Stimulated activated CD4-positive, alpha-beta T cell treated with anti-CD3 and anti-CD28 coated beads, Interleukin-1b, Interleukin-23, amount 100 ng/mL, for 48 hours (primary cell): ENCODE results near the gene DNAJC21.
"Not testable (repeated sequence)": the region's sequence is repeated elsewhere in the genome, so short reads cannot be mapped to it uniquely, and the experiment has no call there.

Experiments
- DNase-seq: peaks from one replicate; pipeline ENCODE4 v3.0.0-alpha.2; 2020

Gene DNAJC21

GRCh38 chr5:34929134-34929719 is at the start of gene DNAJC21:
Gene DNAJC21 (plus strand): TSS chr5:34929559. CDS start chr5:34929820, 261 bp downstream.
- DNase-seq: peak; percentile 98

DNA sequence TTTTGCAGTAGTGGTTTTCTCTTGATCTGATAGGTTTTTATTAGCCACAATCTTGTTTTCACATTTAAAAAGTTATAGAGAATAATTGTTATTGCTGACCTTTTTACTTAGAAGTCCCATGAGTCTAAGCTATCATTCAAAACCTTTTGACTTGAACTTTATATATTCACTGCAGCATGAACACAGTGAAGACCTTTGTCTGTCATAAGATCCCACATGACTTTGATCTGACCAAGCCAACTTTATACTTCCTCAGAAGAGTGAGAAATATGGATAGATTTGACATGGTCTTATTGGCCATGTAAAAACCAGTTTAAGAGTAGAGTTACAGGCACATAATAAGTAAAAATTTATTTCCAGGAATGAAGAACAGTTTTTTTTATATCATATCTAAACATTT is 48.1 kb upstream of the DNAJC21 start:
- DNase-seq: no peak

GRCh38 chr5:34886392-34887119 is 42.8 kb upstream of the DNAJC21 start:
- no peak for DNase-seq

DNA sequence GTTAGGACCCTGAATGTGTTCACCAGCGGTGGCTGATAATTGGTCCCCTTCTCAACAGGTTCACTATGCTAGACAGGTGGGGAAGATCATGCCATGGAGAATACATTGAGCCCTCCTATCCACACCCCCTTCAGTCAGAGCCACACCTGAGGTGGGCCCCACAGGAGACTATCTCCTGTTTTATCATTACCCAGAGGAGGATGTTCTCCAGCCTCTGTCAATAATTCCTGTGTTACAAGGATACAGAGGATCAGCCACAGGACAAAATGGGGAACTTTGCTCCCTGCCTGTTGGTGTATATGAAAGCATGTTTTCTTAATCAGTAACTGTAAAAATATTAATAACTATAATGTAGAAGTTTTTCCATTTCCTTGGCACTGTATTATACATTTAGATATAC is 40.0 kb upstream of the DNAJC21 start:
- no peak for DNase-seq

- DNase-seq: no peak
Observed at GRCh38 chr5:34891981-34892380, 37.4 kb upstream of the DNAJC21 start.

DNA sequence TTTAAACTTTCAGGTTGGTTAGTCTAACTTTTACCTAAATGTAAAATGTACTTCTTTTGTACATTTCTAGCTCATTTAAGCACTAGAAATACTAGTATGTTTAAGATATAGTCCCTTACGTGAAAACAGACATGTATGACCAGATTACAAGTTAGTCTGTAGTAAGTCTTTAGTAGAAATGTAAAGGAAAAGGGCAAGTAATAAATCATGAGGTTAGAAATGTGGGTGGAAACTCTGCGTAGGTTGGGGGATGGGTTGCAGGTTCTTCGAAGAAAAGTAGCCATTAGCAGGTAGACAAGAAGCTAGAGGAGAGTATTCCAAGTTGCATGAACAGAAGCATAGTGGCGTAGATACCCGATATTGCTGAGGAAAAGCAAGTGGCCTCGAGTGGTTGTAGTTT is 36.9 kb upstream of the DNAJC21 start:
- DNase-seq: no peak

DNA sequence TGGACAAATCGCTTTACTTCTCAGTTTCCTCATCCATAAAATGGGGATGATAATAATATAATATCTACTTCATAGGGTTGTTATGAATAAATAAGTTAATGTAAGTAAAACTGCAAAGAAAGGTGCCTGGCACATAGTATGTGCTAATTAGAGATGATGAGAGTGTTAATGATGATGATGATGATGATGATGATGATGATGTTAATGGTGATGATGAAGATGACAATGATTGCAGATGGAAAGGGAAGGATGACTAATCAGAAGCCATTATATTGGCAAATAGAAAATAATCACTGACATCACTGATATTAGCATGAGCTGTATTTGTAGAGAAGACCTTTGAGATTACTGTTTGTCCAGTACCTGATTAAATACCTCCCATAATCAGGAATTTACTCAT is 34.6 kb upstream of the DNAJC21 start:
- DNase-seq: no peak

DNA sequence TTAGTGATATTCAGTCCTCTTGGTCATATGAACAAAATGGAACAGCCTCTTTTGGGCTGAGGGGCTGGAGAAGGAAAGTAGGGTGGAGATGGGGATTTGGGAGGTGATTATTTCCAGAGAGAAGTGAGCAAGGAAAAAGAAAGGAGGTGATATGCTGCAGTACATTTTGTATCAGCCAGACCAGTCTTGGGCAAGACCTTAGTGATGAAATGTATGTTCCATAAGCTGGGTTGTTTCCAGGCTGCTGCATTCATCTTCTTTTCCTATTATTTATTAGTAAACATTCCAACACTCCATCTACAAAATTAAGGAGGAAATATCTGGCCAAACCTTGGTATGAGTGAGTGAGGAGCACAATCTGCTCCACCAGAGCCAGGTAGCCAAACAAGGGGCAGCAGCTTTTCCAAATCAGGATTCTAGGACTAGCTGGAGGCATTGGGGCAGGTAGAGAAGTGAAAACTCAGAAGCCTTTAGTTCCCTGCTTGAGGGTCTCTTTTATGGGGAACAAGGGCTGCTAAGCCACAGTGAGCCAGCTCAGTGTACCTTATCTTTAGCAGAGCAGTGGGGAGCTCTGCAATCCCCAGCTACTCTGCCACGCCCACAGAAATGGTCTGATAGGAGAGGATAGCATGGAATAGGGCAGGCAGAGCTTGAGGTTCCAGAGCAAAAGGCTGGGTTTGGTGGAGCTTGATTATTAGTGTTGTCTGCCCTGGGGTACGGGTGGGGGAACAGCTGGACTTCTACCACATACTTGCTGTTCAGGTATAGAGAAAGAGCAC is 33.5 kb upstream of the DNAJC21 start:
- DNase-seq: no peak

DNA sequence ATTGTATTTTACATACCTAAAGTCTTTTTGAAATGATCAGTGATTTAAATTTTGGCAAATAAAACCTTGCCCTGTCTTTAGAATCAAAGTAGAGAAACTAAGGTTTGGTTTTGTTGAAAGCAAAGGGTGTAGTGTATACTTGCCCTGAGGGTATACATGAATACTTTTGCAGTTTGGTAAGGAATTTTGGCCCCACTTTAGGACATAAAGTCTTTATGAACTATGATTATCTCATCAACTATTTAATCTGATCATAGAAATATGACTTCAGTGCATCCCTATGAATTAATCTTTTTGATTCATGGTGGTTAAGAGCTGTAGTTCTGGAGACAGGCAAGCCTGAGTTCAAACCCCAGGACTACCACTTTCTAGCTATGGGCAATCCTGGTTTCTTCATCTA is 31.7 kb upstream of the DNAJC21 start:
- DNase-seq: no peak

GRCh38 chr5:34898258-34898895 is 31.0 kb upstream of the DNAJC21 start:
- DNase-seq: peak; percentile 47

DNA sequence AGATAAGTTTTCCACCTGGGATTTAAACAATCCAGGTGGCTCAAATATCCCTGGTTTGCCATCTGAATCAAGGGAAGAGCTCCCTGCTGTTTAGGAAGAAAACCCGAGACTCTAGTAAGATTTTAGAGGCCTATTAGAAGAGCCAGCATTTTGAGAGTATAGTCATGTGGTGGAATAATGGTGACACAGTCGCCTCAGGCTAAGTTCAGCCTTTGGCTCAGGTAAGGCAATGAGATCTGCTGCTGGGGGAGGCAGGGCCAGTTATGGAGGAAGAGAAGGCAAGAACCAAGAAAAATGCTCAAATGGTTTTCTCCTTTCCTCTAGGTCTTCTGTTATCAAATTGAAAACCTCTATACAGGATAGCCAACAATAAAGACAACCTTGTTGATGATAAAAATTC is 30.3 kb upstream of the DNAJC21 start:
- no peak for DNase-seq

DNA sequence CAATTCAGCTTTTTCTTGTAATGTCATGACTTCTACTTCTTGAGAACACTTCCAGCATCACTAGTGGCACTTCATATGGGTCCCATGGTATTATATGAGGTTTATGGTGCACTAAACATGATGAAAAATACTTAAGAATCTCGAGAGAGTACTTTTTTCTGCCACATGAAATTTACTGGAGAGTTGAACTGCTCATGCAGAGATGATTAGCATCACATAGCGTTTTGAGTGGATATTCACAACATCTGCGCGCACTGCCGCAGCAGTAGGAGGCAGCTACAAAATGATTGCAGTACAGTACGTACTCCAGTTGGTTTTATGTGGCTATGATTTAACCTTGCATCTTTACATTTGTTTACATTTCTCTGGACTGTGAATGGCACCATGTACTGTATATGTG is 28.7 kb upstream of the DNAJC21 start:
- DNase-seq: no peak

- DNase-seq: no peak
Observed at GRCh38 chr5:34903260-34903659, 26.1 kb upstream of the DNAJC21 start.

- DNase-seq: no peak
Observed at GRCh38 chr5:34905564-34905963, 23.8 kb upstream of the DNAJC21 start.

GRCh38 chr5:34913072-34913471 is 16.3 kb upstream of the DNAJC21 start:
- no peak for DNase-seq

- peak; percentile 13 for DNase-seq
Observed at GRCh38 chr5:34914671-34915138, 14.7 kb upstream of the DNAJC21 start.

GRCh38 chr5:34915139-34915855 is 14.1 kb upstream of the DNAJC21 start, which contains the start of the genes BRIX1 and RAD1:
Gene BRIX1 (plus strand): TSS chr5:34915711. CDS start chr5:34915739, 28 bp downstream.
Gene RAD1 (minus strand): TSS chr5:34915504. CDS start chr5:34914892, 612 bp downstream.
- peak; percentile 96 for DNase-seq

DNA sequence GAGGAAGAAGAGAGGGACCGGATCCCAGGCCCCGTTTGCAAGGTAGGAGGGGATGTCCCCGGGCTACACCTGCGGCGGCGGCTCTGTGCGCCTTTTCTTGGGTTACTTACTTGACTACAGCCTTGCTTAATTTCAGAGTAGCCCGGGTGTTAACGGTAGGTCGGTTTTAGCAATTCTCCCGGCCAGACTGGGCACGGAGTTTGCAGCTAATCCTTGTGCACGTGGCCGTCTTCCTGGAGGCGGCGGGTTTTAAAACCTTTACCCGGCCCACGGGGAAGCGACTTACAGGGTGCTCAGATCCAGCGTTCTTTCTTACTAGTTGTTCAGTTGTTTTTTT is 13.5 kb upstream of the DNAJC21 start:
- DNase-seq: no peak

- DNase-seq: no peak
Observed at GRCh38 chr5:34916518-34916917, 12.8 kb upstream of the DNAJC21 start.

- no peak for DNase-seq
Observed at GRCh38 chr5:34918025-34918424, 11.3 kb upstream of the DNAJC21 start.

GRCh38 chr5:34919077-34919476 is 10.3 kb upstream of the DNAJC21 start:
- no peak for DNase-seq

- not testable (repeated sequence) for DNase-seq
Observed at GRCh38 chr5:34923256-34923655, 6.1 kb upstream of the DNAJC21 start.
